Suprapubic skin (tissue), 3 donors: Measurements from ENCODE around the gene TK2.

ENCODE experiments used
- CTCF ChIP-seq, 2 donors: fragments of 200-600 bp in 1 of 2; fragments of 450-650 bp in 1 of 2; sonication (generic) in 1 of 2; IDR thresholded peaks; one replicate each; pipeline ENCODE4 v1.5.1; 2016 to 2019; ENCODE audit warnings: antibody characterized with exemption in 2 of 2, mild to moderate bottlenecking in 1 of 2, moderate library complexity in 1 of 2
- EP300 ChIP-seq: sonication (generic); formaldehyde crosslinking; IDR thresholded peaks from one replicate; pipeline ENCODE4 v1.6.1; 2017; ENCODE audit warnings: antibody characterized with exemption
- POLR2A ChIP-seq, 2 donors: fragments of 450-650 bp; IDR thresholded peaks; one replicate each; pipeline ENCODE4 v1.6.1; 2017; ENCODE audit warnings: antibody characterized with exemption in 2 of 2, mild to moderate bottlenecking in 2 of 2, moderate library complexity in 2 of 2

- no peak for TF ChIP-seq POLR2A (IDR thresholded peaks at IDR 0.05)
- TF ChIP-seq CTCF (IDR thresholded peaks at IDR 0.05): no peak
- no peak for TF ChIP-seq EP300
These were observed 25.1 kb upstream of the TK2 start for GRCh38 chr16:66575060-66575459.
